H9 (cell line): ENCODE measurements around the gene TCF7L2. TPM values are rescaled to one million over a fixed set of nuclear protein-coding genes. Genes with fewer than 3 reads are reported as not detected.

Experiments
- DNase-seq: peaks from one replicate; pipeline ENCODE4 v3.0.0-alpha.2; 2017
- H2AFZ ChIP-seq: one replicate; pipeline ENCODE4 v1.6.1; 2013; ENCODE audit warnings: mild to moderate bottlenecking, low read length, control low read depth, moderate library complexity
- H2AK5ac ChIP-seq: 2 replicates; pipeline ENCODE4 v1.6.1; 2013; ENCODE audit warnings: low read length, control low read depth, mixed read lengths; ENCODE audit not compliant: insufficient read length
- H2BK120ac ChIP-seq: one replicate; pipeline ENCODE4 v1.6.1; 2013; ENCODE audit warnings: low read depth, mild to moderate bottlenecking, low read length, control low read depth, inconsistent platforms; ENCODE audit not compliant: poor library complexity, severe bottlenecking
- H2BK12ac ChIP-seq: 2 replicates; pipeline ENCODE4 v1.6.1; 2013; ENCODE audit warnings: low read length, control low read depth, mixed read lengths, low read depth; ENCODE audit not compliant: insufficient read length
- H2BK15ac ChIP-seq: 2 replicates; pipeline ENCODE4 v1.6.1; 2013; ENCODE audit warnings: low read depth, low read length, control low read depth
- H2BK20ac ChIP-seq: one replicate; pipeline ENCODE4 v1.6.1; 2013; ENCODE audit warnings: low read depth, mild to moderate bottlenecking, low read length, control low read depth, inconsistent platforms; ENCODE audit not compliant: poor library complexity, severe bottlenecking
- H2BK5ac ChIP-seq: 2 replicates; pipeline ENCODE4 v1.6.1; 2013; ENCODE audit warnings: low read length, control low read depth, mixed read lengths; ENCODE audit not compliant: insufficient read length
- H3K14ac ChIP-seq: 2 replicates; pipeline ENCODE4 v1.6.1; 2013; ENCODE audit warnings: low read length, control low read depth; ENCODE audit not compliant: insufficient read depth
- H3K18ac ChIP-seq: 2 replicates; pipeline ENCODE4 v1.6.1; 2013; ENCODE audit warnings: low read depth, mild to moderate bottlenecking, mixed read lengths, low read length, control low read depth; ENCODE audit not compliant: insufficient read length
- H3K23ac ChIP-seq: 2 replicates; pipeline ENCODE4 v1.6.1; 2013; ENCODE audit warnings: low read length, control low read depth, mixed read lengths, low read depth; ENCODE audit not compliant: insufficient read length
- H3K23me2 ChIP-seq: 2 replicates; pipeline ENCODE4 v1.6.1; 2013; ENCODE audit warnings: low read depth, mild to moderate bottlenecking, mixed read lengths, low read length, control low read depth; ENCODE audit not compliant: insufficient read length, poor library complexity, severe bottlenecking
- H3K27ac ChIP-seq: 2 replicates; pipeline ENCODE4 v1.5.1; 2013; ENCODE audit warnings: low read length, control low read depth, mixed read lengths, low read depth; ENCODE audit not compliant: insufficient read length
- H3K27me3 ChIP-seq: 2 replicates; pipeline ENCODE4 v1.6.1; 2013; ENCODE audit warnings: low read length, control low read depth, inconsistent platforms; ENCODE audit not compliant: insufficient read depth
- H3K4ac ChIP-seq: 2 replicates; pipeline ENCODE4 v1.6.1; 2013; ENCODE audit warnings: low read depth, mild to moderate bottlenecking, control low read depth, inconsistent platforms, low read length, moderate library complexity
- H3K4me1 ChIP-seq: 2 replicates; pipeline ENCODE4 v1.6.1; 2013; ENCODE audit warnings: low read length, control low read depth, inconsistent platforms; ENCODE audit not compliant: insufficient read depth
- H3K4me2 ChIP-seq: 2 replicates; pipeline ENCODE4 v1.6.1; 2013; ENCODE audit warnings: low read length, control low read depth, mixed read lengths; ENCODE audit not compliant: insufficient read length, insufficient read depth
- H3K56ac ChIP-seq: 2 replicates; pipeline ENCODE4 v1.6.1; 2013; ENCODE audit warnings: low read depth, mild to moderate bottlenecking, mixed read lengths, low read length, control low read depth; ENCODE audit not compliant: insufficient read length
- H3K79me1 ChIP-seq: 2 replicates; pipeline ENCODE4 v1.6.1; 2013; ENCODE audit warnings: low read depth, mild to moderate bottlenecking, moderate library complexity, low read length, control low read depth, inconsistent platforms; ENCODE audit not compliant: insufficient read depth, poor library complexity, severe bottlenecking
- H3K79me2 ChIP-seq: 2 replicates; pipeline ENCODE4 v1.6.1; 2013; ENCODE audit warnings: low read length, control low read depth, inconsistent platforms; ENCODE audit not compliant: insufficient read depth
- H3K9ac ChIP-seq: 2 replicates; pipeline ENCODE4 v1.6.1; 2013; ENCODE audit warnings: low read length, control low read depth, mixed read lengths; ENCODE audit not compliant: insufficient read length; ENCODE audit errors: extremely low read depth
- H3K9me3 ChIP-seq: one replicate; pipeline ENCODE4 v1.6.1; 2013; ENCODE audit warnings: low read depth, low read length, inconsistent platforms; ENCODE audit not compliant: control insufficient read depth
- H3T11ph ChIP-seq: one replicate; pipeline ENCODE4 v1.6.1; 2013; ENCODE audit warnings: mild to moderate bottlenecking, low read length, control low read depth, inconsistent platforms
- H4K20me1 ChIP-seq: one replicate; pipeline ENCODE4 v1.6.1; 2013; ENCODE audit not compliant: control insufficient read depth, insufficient read length, insufficient read depth
- H4K5ac ChIP-seq: 2 replicates; pipeline ENCODE4 v1.6.1; 2013; ENCODE audit warnings: low read depth, mild to moderate bottlenecking, mixed read lengths, low read length, control low read depth; ENCODE audit not compliant: insufficient read length
- H4K8ac ChIP-seq: replicated peaks from 2 replicates; pipeline ENCODE4 v1.6.1; 2013; ENCODE audit warnings: low read length, control low read depth, mixed read lengths, low read depth; ENCODE audit not compliant: insufficient read length
- H4K91ac ChIP-seq: 2 replicates; pipeline ENCODE4 v1.6.1; 2013; ENCODE audit warnings: low read depth, mild to moderate bottlenecking, moderate library complexity, mixed read lengths, low read length, control low read depth; ENCODE audit not compliant: insufficient read length
- H3K27ac Mint-ChIP-seq, 3 experiments: 2 replicates in 2 of 3; 3 replicates in 1 of 3; pipeline ENCODE4 v1.8.0; 2020 to 2021; ENCODE audit warnings: mixed read lengths in 3 of 3, mild to moderate bottlenecking in 1 of 3, moderate library complexity in 1 of 3
- H3K27me3 Mint-ChIP-seq: 2 replicates; pipeline ENCODE4 v1.8.0; 2021; ENCODE audit warnings: low read depth, mild to moderate bottlenecking, moderate library complexity, mixed read lengths
- H3K36me3 Mint-ChIP-seq, 3 experiments: 2 replicates in 2 of 3; 3 replicates in 1 of 3; pipeline ENCODE4 v1.8.0; 2020 to 2021; ENCODE audit warnings: low read depth in 3 of 3, mixed read lengths in 3 of 3; ENCODE audit not compliant: insufficient read depth in 1 of 3
- H3K4me1 Mint-ChIP-seq, 2 experiments: 2 replicates each; pipeline ENCODE4 v1.8.0; 2020; ENCODE audit warnings: mixed read lengths in 2 of 2
- H3K4me3 Mint-ChIP-seq, 2 experiments: 2 replicates in 1 of 2; 3 replicates in 1 of 2; pipeline ENCODE4 v1.8.0; 2020 to 2021; ENCODE audit warnings: mild to moderate bottlenecking in 2 of 2, mixed read lengths in 2 of 2, moderate library complexity in 1 of 2
- H3K9me3 Mint-ChIP-seq, 2 experiments: 2 replicates in 1 of 2; 3 replicates in 1 of 2; pipeline ENCODE4 v1.8.0; 2020; ENCODE audit warnings: mild to moderate bottlenecking in 2 of 2, mixed read lengths in 2 of 2, moderate library complexity in 1 of 2
- WGBS: extraction: QIAGEN DNeasy Blood & Tissue Kit; methylation state at CpG from one replicate; pipeline ENCODE4 v1.1.7; 2013; ENCODE audit warnings: missing lambda C conversion rate, low lambda C conversion rate, mixed read lengths; ENCODE audit not compliant: insufficient read length; ENCODE audit errors: extremely low coverage; 5-methylcytosine and 5-hydroxymethylcytosine counted together
- total RNA-seq: library from RNA; stranded (reverse); gene quantifications from 2 replicates; pipeline ENCODE4 v1.2.1, GENCODE V29; 2021
- TF ChIP-seq, protein P1 (sequence below): fragments of 200-600 bp; sonication (generic); conservative IDR thresholded peaks from 3 replicates; pipeline ENCODE4 v1.8.0; 2021; ENCODE audit warnings: antibody characterized with exemption, mild to moderate bottlenecking

Gene TCF7L2
- total RNA-seq, 1 experiment from 2014 or later = 71.1 TPM

DNA sequence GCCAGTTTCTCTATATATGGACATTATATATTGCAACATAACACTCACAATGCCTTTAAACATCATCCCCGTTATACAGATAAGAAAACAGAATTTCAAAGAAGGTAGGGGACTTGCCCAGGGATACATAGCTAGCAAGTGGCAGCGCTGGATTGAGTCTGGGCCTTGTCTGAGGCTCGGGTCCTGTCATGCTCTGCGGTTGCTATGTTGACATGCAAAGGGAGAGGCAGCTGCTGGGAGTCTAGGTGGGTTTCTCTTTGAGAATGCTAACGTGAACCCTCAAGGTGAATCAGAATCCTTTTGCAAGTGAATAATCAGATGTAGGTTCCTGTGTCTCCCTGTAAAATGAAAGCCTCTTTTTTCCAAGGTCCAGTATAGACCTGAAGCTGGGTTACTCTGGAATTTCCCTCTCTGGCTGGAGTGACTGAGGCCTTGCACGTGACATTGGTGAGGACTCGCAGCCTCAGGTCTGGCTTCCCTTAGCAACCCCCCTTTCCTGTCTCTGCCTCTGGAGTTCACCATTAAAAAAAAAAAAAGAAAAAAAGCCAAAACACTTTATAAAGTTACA, 38.9 kb downstream of the TCF7L2 start:
- Histone ChIP-seq H3K18ac (no peak overlapping the region), H3K23me2 (no peaks in the 10 kb centered on the region), H3K56ac (no peak overlapping the region), H3K4me1 (peaks cover 8% of the 10 kb centered on the region; the same call in 1 of the 2 replicates), H2BK20ac (no peak overlapping the region), H3K9me3 (no peaks in the 10 kb centered on the region), H2BK120ac (no peak overlapping the region), H2BK15ac (no peak overlapping the region), H4K5ac (no peak overlapping the region), H3K4me2 (no peak overlapping the region), H3K27me3 (no peaks in the 10 kb centered on the region), H3K27ac (no peak overlapping the region), H4K8ac (no peak overlapping the region), H2AFZ (no peak overlapping the region), H3K14ac (no peak overlapping the region), H3K79me2 (peaks cover 27% of the 10 kb centered on the region; the same call in 1 of the 2 replicates), H3K4ac (no peak overlapping the region), H3K23ac (no peak overlapping the region), H3T11ph (no peak overlapping the region), H2BK5ac (no peak overlapping the region), H4K91ac (no peak overlapping the region), H3K9ac (no peak overlapping the region), H2BK12ac (no peak overlapping the region), H4K20me1 (no peaks in the 10 kb centered on the region), H3K79me1 (peaks cover 7% of the 10 kb centered on the region), H2AK5ac (no peak overlapping the region)
- Mint-ChIP-seq H3K9me3 (no peaks in the 10 kb centered on the region), H3K27ac (peak overlapping the region; percentile 41 to 94 (median 46); a peak in 5 of 7 replicates), H3K36me3 (peaks cover 3 to 27% (median 19%) of the 10 kb centered on the region in 3 experiments; a peak in 6 of 7 replicates), H3K4me1 (peaks cover 65 to 74% of the 10 kb centered on the region in 2 experiments), H3K4me3 (no peak overlapping the region), H3K27me3 (no peaks in the 10 kb centered on the region)
- peak; percentile 47 for DNase-seq
- TF ChIP-seq, protein P1, sequence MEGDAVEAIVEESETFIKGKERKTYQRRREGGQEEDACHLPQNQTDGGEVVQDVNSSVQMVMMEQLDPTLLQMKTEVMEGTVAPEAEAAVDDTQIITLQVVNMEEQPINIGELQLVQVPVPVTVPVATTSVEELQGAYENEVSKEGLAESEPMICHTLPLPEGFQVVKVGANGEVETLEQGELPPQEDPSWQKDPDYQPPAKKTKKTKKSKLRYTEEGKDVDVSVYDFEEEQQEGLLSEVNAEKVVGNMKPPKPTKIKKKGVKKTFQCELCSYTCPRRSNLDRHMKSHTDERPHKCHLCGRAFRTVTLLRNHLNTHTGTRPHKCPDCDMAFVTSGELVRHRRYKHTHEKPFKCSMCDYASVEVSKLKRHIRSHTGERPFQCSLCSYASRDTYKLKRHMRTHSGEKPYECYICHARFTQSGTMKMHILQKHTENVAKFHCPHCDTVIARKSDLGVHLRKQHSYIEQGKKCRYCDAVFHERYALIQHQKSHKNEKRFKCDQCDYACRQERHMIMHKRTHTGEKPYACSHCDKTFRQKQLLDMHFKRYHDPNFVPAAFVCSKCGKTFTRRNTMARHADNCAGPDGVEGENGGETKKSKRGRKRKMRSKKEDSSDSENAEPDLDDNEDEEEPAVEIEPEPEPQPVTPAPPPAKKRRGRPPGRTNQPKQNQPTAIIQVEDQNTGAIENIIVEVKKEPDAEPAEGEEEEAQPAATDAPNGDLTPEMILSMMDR = no peak
- no CpG with 5 or more reads among the region's 7 CpGs for WGBS
